Astrocyte of the hippocampus (primary cell): ENCODE data around the gene RAD51AP2.
"Not testable (repeated sequence)": the region's sequence is repeated elsewhere in the genome, so short reads cannot be mapped to it uniquely, and the experiment has no call there.

Experiments used
- DNase-seq: peaks from one replicate; pipeline ENCODE4 v3.0.0; 2011; ENCODE audit warnings: low read depth, low spot score

RAD51AP2 gene

GRCh38 chr2:17538022-17538843 lies 20.0 kb upstream of the RAD51AP2 start:
- DNase-seq: peak; percentile 32

GRCh38 chr2:17536416-17536815 lies 18.2 kb upstream of the RAD51AP2 start:
- no peak for DNase-seq

GRCh38 chr2:17533546-17533945 lies 15.3 kb upstream of the RAD51AP2 start:
- DNase-seq: no peak

GRCh38 chr2:17529771-17530170 lies 11.5 kb upstream of the RAD51AP2 start:
- no peak for DNase-seq

GRCh38 chr2:17522303-17522702 lies 4.1 kb upstream of the RAD51AP2 start:
- no peak for DNase-seq

- no peak for DNase-seq
Measured at GRCh38 chr2:17521621-17522020, 3.4 kb upstream of the RAD51AP2 start.

- no peak for DNase-seq
Measured at GRCh38 chr2:17520761-17521160, 2.5 kb upstream of the RAD51AP2 start.

GRCh38 chr2:17519486-17519885 lies 1.2 kb upstream of the RAD51AP2 start:
- DNase-seq: peak; percentile 13

GRCh38 chr2:17517481-17518211 lies 594 bp downstream of the RAD51AP2 start:
- no peak for DNase-seq

- no peak for DNase-seq
Measured at GRCh38 chr2:17515652-17516051, 2.6 kb downstream of the RAD51AP2 start.

GRCh38 chr2:17506736-17507616 lies 11.3 kb downstream of the RAD51AP2 start:
- DNase-seq: peak; percentile 29

- no peak for DNase-seq
Measured at GRCh38 chr2:17497718-17498117, 20.5 kb downstream of the RAD51AP2 start.

GRCh38 chr2:17495590-17495989 lies 22.6 kb downstream of the RAD51AP2 start:
- no peak for DNase-seq

GRCh38 chr2:17490165-17490564 lies 28.1 kb downstream of the RAD51AP2 start:
- not testable (repeated sequence) for DNase-seq

- DNase-seq: not testable (repeated sequence)
Measured at GRCh38 chr2:17488610-17489009, 29.6 kb downstream of the RAD51AP2 start.

GRCh38 chr2:17483496-17483895 lies 34.7 kb downstream of the RAD51AP2 start:
- DNase-seq: no peak

- no peak for DNase-seq
Measured at GRCh38 chr2:17482651-17483050, 35.6 kb downstream of the RAD51AP2 start.

- peak; percentile 52 for DNase-seq
Measured at GRCh38 chr2:17479875-17480274, 38.4 kb downstream of the RAD51AP2 start.

- no peak for DNase-seq
Measured at GRCh38 chr2:17476830-17477229, 41.4 kb downstream of the RAD51AP2 start.

GRCh38 chr2:17476064-17476463 lies 42.2 kb downstream of the RAD51AP2 start:
- no peak for DNase-seq

GRCh38 chr2:17475286-17475685 lies 43.0 kb downstream of the RAD51AP2 start:
- DNase-seq: no peak

GRCh38 chr2:17471979-17472378 lies 46.3 kb downstream of the RAD51AP2 start:
- DNase-seq: no peak
